ENCODE results near the gene NNAT.

NNAT gene

GRCh38 chr20:37566590-37567330 lies 45.7 kb downstream of the NNAT start:
- DNase-seq (ENCODE audit: low read depth in 2 of 2), result no peak

DNA sequence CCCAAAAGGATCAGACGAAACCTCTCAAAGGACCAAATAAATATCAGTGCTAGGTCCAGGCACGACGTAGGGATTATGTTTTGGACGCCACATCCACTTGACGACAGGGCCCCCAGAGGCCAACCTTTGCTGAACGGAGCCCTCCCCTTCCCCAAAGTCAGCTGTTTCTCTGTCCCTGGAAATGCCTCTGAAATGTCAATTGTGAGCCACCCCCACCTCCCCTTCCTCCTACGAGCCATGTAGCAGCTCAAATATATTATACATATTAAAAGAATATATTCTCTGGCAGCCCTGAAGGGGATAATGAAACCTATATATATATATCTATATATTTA lies 46.2 kb downstream of the NNAT start:
- no peak for DNase-seq (ENCODE audit: low read depth in 2 of 2)

GRCh38 chr20:37567671-37568588 lies 46.9 kb downstream of the NNAT start:
- DNase-seq (ENCODE audit: low read depth in 2 of 2), result no peak

- DNase-seq (ENCODE audit: low read depth in 2 of 2), result no peak
These were observed 49.4 kb downstream of the NNAT start for GRCh38 chr20:37570419-37570818.

DNA sequence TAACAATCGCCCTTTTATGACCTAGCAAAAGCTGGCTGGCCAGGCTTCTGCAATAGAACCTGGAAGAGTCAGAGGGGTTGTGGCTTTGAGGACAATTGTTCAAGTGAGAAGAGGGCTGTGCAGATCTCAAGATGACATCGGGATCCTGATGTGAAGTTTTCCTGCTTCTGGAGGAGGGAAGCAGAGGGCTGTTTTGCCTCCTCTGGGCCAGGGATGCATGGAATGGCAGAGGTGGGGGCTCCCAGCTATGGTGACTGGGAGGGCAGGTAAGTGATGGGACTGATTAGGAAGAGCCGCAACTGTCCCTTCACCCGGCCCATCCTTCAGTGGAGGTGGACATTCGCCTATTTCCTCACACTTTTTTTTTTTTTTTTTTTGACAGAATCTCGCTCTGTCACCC lies 50.0 kb downstream of the NNAT start:
- DNase-seq (ENCODE audit: low read depth in 2 of 2), result no peak
